HEK293T (cell line): ENCODE data around the gene SH2D2A.
A peak's percentile ranks its signal among the peaks of the same experiment; 100 is the strongest.
"Not testable (repeated sequence)": the region's sequence is repeated elsewhere in the genome, so short reads cannot be mapped to it uniquely, and the experiment has no call there.

ENCODE experiments used
- CTCF ChIA-PET: fragments of 350-600 bp; formaldehyde crosslinking; extraction: SDS; loops from one replicate; lab custom pipeline; 2021; ENCODE audit warnings: antibody characterized with exemption, inconsistent platforms; lab: Yijun Ruan, JAX
- POLR2A ChIA-PET: fragments of 350-600 bp; formaldehyde crosslinking; extraction: SDS; loops from one replicate; lab custom pipeline; 2020; ENCODE audit warnings: antibody characterized with exemption, inconsistent platforms; lab: Yijun Ruan, JAX
- DNase-seq: peaks from one replicate; pipeline ENCODE4 v3.0.0; 2012; ENCODE audit warnings: mixed read lengths; ENCODE audit errors: extremely low spot score
- ARNT ChIP-seq: fragments of 450-650 bp; IDR thresholded peaks from 2 replicates; pipeline ENCODE4 v1.6.1; 2017; ENCODE audit warnings: mild to moderate bottlenecking
- ELF4 ChIP-seq: fragments of 450-650 bp; IDR thresholded peaks from 2 replicates; pipeline ENCODE4 v1.6.1; 2017; ENCODE audit warnings: antibody characterized with exemption
- FOXA1 ChIP-seq: fragments of 450-650 bp; IDR thresholded peaks from 2 replicates; pipeline ENCODE4 v1.6.1; 2016; ENCODE audit warnings: mild to moderate bottlenecking
- FOXM1 ChIP-seq: fragments of 450-650 bp; IDR thresholded peaks from 2 replicates; pipeline ENCODE4 v1.6.1; 2017; ENCODE audit warnings: mild to moderate bottlenecking, borderline replicate concordance
- HDGF ChIP-seq: fragments of 450-650 bp; IDR thresholded peaks from 2 replicates; pipeline ENCODE4 v1.6.1; 2017; ENCODE audit warnings: antibody characterized with exemption, borderline replicate concordance
- L3MBTL2 ChIP-seq: fragments of 450-650 bp; conservative IDR thresholded peaks from 2 replicates; pipeline ENCODE4 v1.6.1; 2016; ENCODE audit warnings: mild to moderate bottlenecking
- LEF1 ChIP-seq: fragments of 450-650 bp; IDR thresholded peaks from 2 replicates; pipeline ENCODE4 v1.6.1; 2017; ENCODE audit warnings: mild to moderate bottlenecking, borderline replicate concordance
- NFRKB ChIP-seq: fragments of 450-650 bp; IDR thresholded peaks from 2 replicates; pipeline ENCODE4 v1.6.1; 2016; ENCODE audit warnings: mild to moderate bottlenecking, moderate library complexity
- SP1 ChIP-seq: fragments of 450-650 bp; IDR thresholded peaks from 2 replicates; pipeline ENCODE4 v1.6.1; 2017
- TARDBP ChIP-seq: fragments of 450-650 bp; IDR thresholded peaks from 2 replicates; pipeline ENCODE4 v1.6.1; 2016
- ZNF384 ChIP-seq: fragments of 450-650 bp; IDR thresholded peaks from 2 replicates; pipeline ENCODE4 v1.6.1; 2016
- TF ChIP-seq, protein P1 (sequence below): fragments of 450-650 bp; IDR thresholded peaks from 2 replicates; pipeline ENCODE4 v1.6.1; 2016

Gene SH2D2A

DNA sequence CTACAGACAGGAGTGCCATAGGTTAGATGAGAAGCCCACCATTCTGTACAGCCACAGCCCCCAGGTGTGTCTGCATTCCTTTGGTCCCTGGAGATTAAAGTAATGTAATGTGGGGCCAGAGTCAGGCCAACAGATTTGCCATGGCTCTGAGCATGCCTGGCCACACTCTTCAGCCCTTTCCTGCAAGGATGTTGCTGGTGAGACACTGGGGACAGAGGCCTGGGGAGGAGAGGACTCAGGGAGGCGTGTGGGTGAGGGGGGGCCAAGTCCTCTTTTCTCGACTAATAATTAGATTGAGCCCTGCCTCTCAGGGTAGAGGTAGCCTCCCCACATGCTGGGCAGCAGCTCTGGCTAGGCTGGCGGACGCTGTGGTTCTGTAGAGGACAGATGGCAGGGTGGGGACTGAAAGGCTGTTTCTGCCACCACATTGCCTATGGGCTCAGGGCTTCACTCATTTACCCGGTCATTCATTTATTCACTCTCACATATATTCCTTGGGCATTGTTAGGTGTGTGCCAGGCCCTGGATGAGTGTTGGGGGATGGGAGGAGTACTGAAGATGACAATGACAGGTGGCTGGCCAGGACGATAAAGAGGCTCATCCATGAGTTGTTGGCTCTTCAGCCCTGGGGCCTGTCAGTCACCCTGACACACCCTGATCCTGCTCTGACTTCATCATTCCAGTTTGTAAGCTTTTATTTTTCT is 56.4 kb downstream of the SH2D2A start:
- ChIA-PET POLR2A (interaction anchor here (1.5 kb wide), 1 partner anchor 32 kb away, joined by 7 read pairs; the partner anchor contains the start of genes ISG20L2 and METTL25B), CTCF (interaction anchor here (0.6 kb wide), 1 partner anchor 37 kb away, joined by 4 read pairs; no protein-coding TSS in a partner anchor)
- DNase-seq: no peak
- TF ChIP-seq, protein P1, sequence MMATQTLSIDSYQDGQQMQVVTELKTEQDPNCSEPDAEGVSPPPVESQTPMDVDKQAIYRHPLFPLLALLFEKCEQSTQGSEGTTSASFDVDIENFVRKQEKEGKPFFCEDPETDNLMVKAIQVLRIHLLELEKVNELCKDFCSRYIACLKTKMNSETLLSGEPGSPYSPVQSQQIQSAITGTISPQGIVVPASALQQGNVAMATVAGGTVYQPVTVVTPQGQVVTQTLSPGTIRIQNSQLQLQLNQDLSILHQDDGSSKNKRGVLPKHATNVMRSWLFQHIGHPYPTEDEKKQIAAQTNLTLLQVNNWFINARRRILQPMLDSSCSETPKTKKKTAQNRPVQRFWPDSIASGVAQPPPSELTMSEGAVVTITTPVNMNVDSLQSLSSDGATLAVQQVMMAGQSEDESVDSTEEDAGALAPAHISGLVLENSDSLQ: peak; percentile 37
- TF ChIP-seq ZNF384: no peak

DNA sequence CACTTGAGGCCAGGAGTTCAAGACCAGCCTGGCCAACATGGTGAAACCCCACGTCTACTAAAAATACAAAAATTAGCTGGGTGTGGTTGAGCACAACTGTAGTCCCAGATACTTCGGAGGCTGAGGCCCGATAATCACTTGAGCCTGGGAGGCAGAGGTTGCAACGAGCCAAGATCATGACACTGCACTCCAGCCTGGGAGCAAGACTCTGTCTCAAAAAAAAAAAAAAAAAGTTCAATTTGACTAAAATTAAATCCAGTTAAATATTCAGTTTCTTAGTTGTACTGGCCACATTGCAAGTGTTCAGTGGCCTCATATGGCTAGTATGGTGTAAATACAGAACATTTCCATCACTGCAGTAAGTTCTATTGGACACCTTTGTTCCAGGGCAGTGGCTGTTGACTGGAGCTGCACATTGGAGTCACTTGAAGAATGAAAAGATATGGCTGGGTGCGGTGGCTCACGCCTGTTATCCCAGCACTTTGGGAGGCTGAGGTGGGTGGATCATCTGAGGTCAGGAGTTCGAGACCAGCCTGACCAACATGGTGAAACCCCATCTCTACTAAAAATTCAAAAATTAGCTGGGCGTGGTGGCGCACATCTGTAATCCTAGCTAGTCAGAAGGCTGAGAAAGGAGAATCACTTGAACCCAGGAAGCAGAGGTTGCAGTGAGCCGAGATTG is 58.9 kb downstream of the SH2D2A start:
- POLR2A ChIA-PET: interaction anchor here (1.9 to 3.0 kb wide), 2 partner anchors 9 to 31 kb away, joined by 6 to 11 read pairs; partner anchors contain the start of gene PRCC
- DNase-seq: not testable (repeated sequence)
- CTCF ChIA-PET: interaction anchor here (1.2 to 1.5 kb wide), 2 partner anchors 31 to 68 kb away, joined by 3 read pairs; no protein-coding TSS in a partner anchor

DNA sequence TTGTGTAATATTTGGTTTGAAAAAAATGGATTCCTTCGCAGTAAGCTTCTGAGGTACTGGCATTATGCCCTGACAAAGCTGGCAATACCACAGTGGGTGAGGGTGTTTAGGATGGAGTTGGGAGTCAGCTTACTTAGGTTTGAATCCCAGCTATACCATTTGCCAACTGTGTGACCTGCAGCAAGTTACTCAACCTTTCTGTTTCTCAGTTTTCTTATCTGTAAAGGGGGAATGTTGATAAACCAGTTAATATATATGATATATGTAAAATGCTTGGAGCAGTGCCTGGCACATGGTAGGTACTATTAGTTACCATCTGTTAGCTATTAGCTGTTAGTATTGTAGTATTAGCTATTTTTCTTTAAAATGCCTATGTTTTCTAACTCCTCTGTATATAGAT is 60.3 kb downstream of the SH2D2A start:
- TF ChIP-seq FOXA1 (no peak), TARDBP (no peak), ARNT (no peak), NFRKB (no peak), ELF4 (no peak), FOXM1 (no peak), L3MBTL2 (no peak), HDGF (no peak), SP1 (no peak), LEF1 (no peak)
- no peak for DNase-seq
- ChIA-PET POLR2A (interaction anchor here (0.8 to 3.0 kb wide), 3 partner anchors 10 to 30 kb away, joined by 3 to 11 read pairs (median 6); partner anchors contain the start of genes MRPL24 and PRCC), CTCF (interaction anchor here (0.6 to 1.5 kb wide), 3 partner anchors 15 to 66 kb away, joined by 3 to 4 read pairs (median 3); no protein-coding TSS in a partner anchor)
